Measurements from ENCODE around the gene CT55. TPM values are rescaled to one million over a fixed set of nuclear protein-coding genes. Genes with fewer than 3 reads are reported as not detected.

Gene CT55
- total RNA-seq, 1 experiment from 2014 or later = not detected

DNA sequence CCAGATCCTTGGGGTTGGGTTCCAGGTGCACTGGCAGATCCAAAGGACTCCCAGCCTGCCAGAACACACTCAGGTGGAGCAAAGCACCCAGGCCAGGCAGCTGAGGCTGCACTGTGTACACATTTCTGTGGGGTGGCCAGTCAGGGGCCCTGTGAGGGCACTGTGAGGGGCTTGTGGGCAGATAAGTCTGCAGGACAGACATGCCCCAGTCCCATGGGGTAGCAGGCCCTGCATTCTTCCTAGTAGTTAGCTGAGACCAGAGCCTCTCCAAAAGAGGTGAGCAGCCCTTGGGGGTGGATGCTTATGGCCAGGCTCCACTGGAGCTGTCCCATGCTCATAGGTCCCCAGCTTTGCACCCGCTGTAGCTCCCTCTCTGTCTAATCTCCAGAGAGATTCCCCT is 58.5 kb downstream of the CT55 start:
- Histone ChIP-seq H3K4me2 (ENCODE audit: low read length) (no peak overlapping the region), H3K27me3 (ENCODE audit: insufficient read depth, low read length) (0 out of 2 replicates have a peak, but pooled peaks cover 3% of the 10 kb centered on the region), H3K79me2 (ENCODE audit: insufficient read depth, low read length) (no peaks in the 10 kb centered on the region), H3K4me1 (ENCODE audit: control insufficient read depth in 1 of 2, insufficient read depth in 2 of 2, low read length in 2 of 2) (no peaks in the 10 kb centered on the region), H3K4me3 (replicated peaks in 1 of 2; ENCODE audit: low read depth in 1 of 2, low read length in 2 of 2) (no peak overlapping the region), H3K9me2 (ENCODE audit: insufficient read depth) (no peaks in the 10 kb centered on the region), H4K20me1 (ENCODE audit: insufficient read depth) (no peaks in the 10 kb centered on the region), H2AFZ (ENCODE audit: low read depth, low read length, poor library complexity, severe bottlenecking) (no peak overlapping the region), H3K9ac (ENCODE audit: low read length) (no peak overlapping the region), H3K27ac (ENCODE audit: low read depth, low read length) (no peak overlapping the region), H3K9me3 (ENCODE audit: control insufficient read depth in 1 of 2, insufficient read depth in 1 of 2, low read depth in 1 of 2, low read length in 2 of 2) (no peaks in the 10 kb centered on the region), H3K36me3 (ENCODE audit: control insufficient read depth in 1 of 2, insufficient read depth in 2 of 2, low read length in 2 of 2) (no peaks in the 10 kb centered on the region)
- CTCF ChIA-PET = interaction anchor here (2.0 kb wide), 2 partner anchors 26 to 73 kb away, joined by 9 to 19 read pairs; no protein-coding TSS in a partner anchor
- BruUV-seq (replicated peaks) = no TSS peak
- no peak; the same call in 1 of the 2 replicates for ATAC-seq
- no peak for DNase-seq (ENCODE audit: low read depth, low spot score)
- intact Hi-C loops (cut with micrococcal nuclease) = loop anchor here (1.0 kb wide), 1 partner anchor 74 kb away; no protein-coding TSS in a partner anchor
- no peak for TF ChIP-seq ZBTB33 (IDR thresholded peaks at IDR 0.05; ENCODE audit: extremely low read depth, insufficient replicate concordance, low read length)
- TF ChIP-seq ELF1 (IDR thresholded peaks at IDR 0.05; ENCODE audit: borderline replicate concordance, low read depth) = no peak
- no peak for TF ChIP-seq EGR1 (IDR thresholded peaks at IDR 0.05; ENCODE audit: low read depth)
- no peak for TF ChIP-seq EZH2 (IDR thresholded peaks at IDR 0.05)
- TF ChIP-seq SIN3A (IDR thresholded peaks at IDR 0.05; ENCODE audit: low read depth) = no peak
- POLR2A ChIA-PET = no interaction called here
- RAD21 ChIA-PET (ENCODE audit: low non-redundant PET in 1 of 2, low total read pairs in 2 of 2, uncharacterized antibody in 2 of 2, unreplicated experiment in 2 of 2) = interaction anchor here in 1 of 2 experiments (0.8 kb wide), 1 partner anchor 73 kb away, joined by 4 read pairs; no protein-coding TSS in a partner anchor

DNA sequence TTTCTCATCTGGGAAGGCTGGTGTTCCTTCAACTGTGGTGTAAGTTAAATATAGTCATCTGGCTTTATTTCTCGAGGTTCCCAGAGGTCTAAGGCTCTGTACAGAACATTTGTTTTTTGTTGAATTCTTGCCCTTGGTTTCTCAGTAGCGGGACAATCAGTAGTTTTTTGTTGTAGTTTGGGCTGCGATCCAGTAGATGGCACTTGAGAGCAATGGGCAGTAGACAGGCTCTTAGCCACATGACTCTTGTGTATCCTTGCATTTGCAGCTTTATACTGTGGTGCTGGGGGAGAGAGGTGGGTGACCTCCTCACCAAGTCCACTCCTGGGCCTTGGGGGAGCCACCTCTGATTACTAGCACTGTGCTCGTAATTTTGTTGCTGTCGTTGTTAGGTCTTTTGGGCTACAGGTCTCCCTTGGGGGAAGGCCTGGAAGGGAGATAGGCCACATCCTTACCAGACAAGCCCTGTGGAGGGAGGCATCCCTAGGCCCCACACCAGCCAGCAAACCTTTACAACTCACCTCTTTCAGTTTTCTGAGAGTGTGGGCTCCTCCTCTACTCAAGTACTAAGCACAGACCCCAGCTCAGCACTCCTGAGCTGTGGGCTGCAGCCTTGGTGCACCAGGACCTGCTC is 59.0 kb downstream of the CT55 start:
- POLR2A ChIA-PET = no interaction called here
- no peaks in the 10 kb centered on the region for H3K79me2 ChIP-seq (ENCODE audit: insufficient read depth, low read length)
- no peak overlapping the region for H3K9ac ChIP-seq (ENCODE audit: low read length)
- TF ChIP-seq, protein P1, sequence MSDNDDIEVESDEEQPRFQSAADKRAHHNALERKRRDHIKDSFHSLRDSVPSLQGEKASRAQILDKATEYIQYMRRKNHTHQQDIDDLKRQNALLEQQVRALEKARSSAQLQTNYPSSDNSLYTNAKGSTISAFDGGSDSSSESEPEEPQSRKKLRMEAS (IDR thresholded peaks at IDR 0.05) = no peak
- TF ChIP-seq TCF7L2 (IDR thresholded peaks at IDR 0.05; ENCODE audit: borderline replicate concordance, extremely low read depth, insufficient read depth, insufficient read length) = no peak
- TF ChIP-seq ZNF274 (IDR thresholded peaks at IDR 0.05; ENCODE audit: low read depth, low read length) = no peak
- no peak for TF ChIP-seq ZFX (IDR thresholded peaks at IDR 0.05)
- no peak for TF ChIP-seq SIN3A (IDR thresholded peaks at IDR 0.05; ENCODE audit: low read depth)
- TF ChIP-seq RAD21 (IDR thresholded peaks at IDR 0.05; ENCODE audit: low read depth) = peak; percentile 55
- no peak for TF ChIP-seq ELF1 (IDR thresholded peaks at IDR 0.05; ENCODE audit: borderline replicate concordance, low read depth)
- no peak for TF ChIP-seq SRF (IDR thresholded peaks at IDR 0.05; ENCODE audit: low read depth)
- no peak for TF ChIP-seq FOSL1 (IDR thresholded peaks at IDR 0.05; ENCODE audit: low read depth)
- no peak for TF ChIP-seq YY1 (IDR thresholded peaks at IDR 0.05; ENCODE audit: extremely low read depth, insufficient replicate concordance, low read depth, low read length)
- TF ChIP-seq CEBPB (IDR thresholded peaks at IDR 0.05; ENCODE audit: low read depth) = no peak
- no peak for TF ChIP-seq ZBTB33 (IDR thresholded peaks at IDR 0.05; ENCODE audit: extremely low read depth, insufficient replicate concordance, low read length)

More for the DNA sequence above, 59.0 kb downstream of the CT55 start:
- no TSS peak for BruUV-seq (replicated peaks)
- Histone ChIP-seq H4K20me1 (ENCODE audit: insufficient read depth) (no peaks in the 10 kb centered on the region), H3K9me3 (ENCODE audit: control insufficient read depth in 1 of 2, insufficient read depth in 1 of 2, low read depth in 1 of 2, low read length in 2 of 2) (no peaks in the 10 kb centered on the region), H2AFZ (ENCODE audit: low read depth, low read length, poor library complexity, severe bottlenecking) (peak overlapping the region; percentile 92), H3K27ac (ENCODE audit: low read depth, low read length) (no peak overlapping the region), H3K4me2 (ENCODE audit: low read length) (no peak overlapping the region), H3K36me3 (ENCODE audit: control insufficient read depth in 1 of 2, insufficient read depth in 2 of 2, low read length in 2 of 2) (no peaks in the 10 kb centered on the region), H3K9me2 (ENCODE audit: insufficient read depth) (no peaks in the 10 kb centered on the region), H3K4me3 (replicated peaks in 1 of 2; ENCODE audit: low read depth in 1 of 2, low read length in 2 of 2) (no peak overlapping the region), H3K4me1 (ENCODE audit: control insufficient read depth in 1 of 2, insufficient read depth in 2 of 2, low read length in 2 of 2) (no peaks in the 10 kb centered on the region), H3K27me3 (ENCODE audit: insufficient read depth, low read length) (0 out of 2 replicates have a peak, but pooled peaks cover 3% of the 10 kb centered on the region)
- DNase-seq (ENCODE audit: low read depth, low spot score) (peak; percentile 32), ATAC-seq (peak; percentile 90)
- RAD21 ChIA-PET (ENCODE audit: low non-redundant PET in 1 of 2, low total read pairs in 2 of 2, uncharacterized antibody in 2 of 2, unreplicated experiment in 2 of 2) = interaction anchor here in 1 of 2 experiments (0.8 kb wide), 1 partner anchor 74 kb away, joined by 4 read pairs; no protein-coding TSS in a partner anchor
- CTCF ChIA-PET = interaction anchor here (2.0 kb wide), 2 partner anchors 26 to 74 kb away, joined by 9 to 19 read pairs; no protein-coding TSS in a partner anchor
- intact Hi-C loops (cut with micrococcal nuclease) = loop anchor here (1.0 kb wide), 1 partner anchor 74 kb away; no protein-coding TSS in a partner anchor
